GM12878 (cell line): ENCODE results near the gene PSMB7. TPM values are rescaled to one million over a fixed set of nuclear protein-coding genes. Genes with fewer than 3 reads are reported as not detected.

Experiments used
- ATF2 ChIP-seq: IDR thresholded peaks from 2 replicates; pipeline ENCODE4 v1.6.1; 2012; ENCODE audit warnings: low read length, inconsistent platforms
- CUX1 ChIP-seq: IDR thresholded peaks from 2 replicates; pipeline ENCODE4 v1.6.1; 2012; ENCODE audit warnings: improper control_type of control experiment, low read depth, low read length; ENCODE audit not compliant: insufficient replicate concordance
- PRDM15 ChIP-seq: fragments of 450-650 bp; formaldehyde crosslinking; IDR thresholded peaks from 2 replicates; pipeline ENCODE4 v1.4.0; 2020; ENCODE audit warnings: mild to moderate bottlenecking, moderate library complexity
- polyA plus RNA-seq, 11 experiments: library from polyadenylated mRNA; depleted of rRNA in 4 of 11; unstranded in 6 of 11; stranded (reverse) in 5 of 11; fragments of >200 nt; fragmentation: Nextera tagmentation in 4 of 11; fragmentation: Illumina TruSeq in 1 of 11; extraction: Ambion mirVana in 4 of 11; extraction: Trizol in 1 of 11; gene quantifications; 1 replicate in 1 of 11; 2 replicates in 10 of 11; pipeline versions ENCODE4 v1.2.1 to v1.2.3, GENCODE V29; 2011 to 2016; ENCODE audit warnings: inconsistent platforms in 2 of 11, missing spikeins in 2 of 11, low read depth in 1 of 11
- total RNA-seq, 4 experiments: library from RNA; depleted of rRNA in 3 of 4; stranded (reverse); fragments of >200 nt in 3 of 4; fragmentation: Illumina TruSeq in 1 of 4; extraction: Trizol in 1 of 4; gene quantifications; 2 replicates each; pipeline versions ENCODE4 v1.2.1 to v1.2.3, GENCODE V29; 2013 to 2021

PSMB7 gene
- total and polyA plus RNA-seq, 10 of the 15 experiments (the other 5 are each of a cell fraction or from before 2014, with no cell fraction given) = 174 to 564 (median 268) TPM

- TF ChIP-seq CUX1 (no peak), ATF2 (no peak), PRDM15 (no peak)
- TF ChIP-seq, all 136 proteins: peak for 0
Observed at GRCh38 chr9:124389146-124389939, 25.9 kb downstream of the PSMB7 start (continued).
